Fibroblast of the aortic adventitia (primary cell): ENCODE results near the gene SDCCAG8. TPM values are rescaled to one million over a fixed set of nuclear protein-coding genes. Genes with fewer than 3 reads are reported as not detected.

Source experiments
- DNase-seq: peaks from one replicate; pipeline ENCODE4 v3.0.0-alpha.2; 2010; ENCODE audit warnings: low read depth
- H3K4me3 ChIP-seq: 2 replicates; pipeline ENCODE4 v1.5.1; 2011; ENCODE audit warnings: low read depth, mild to moderate bottlenecking, control low read depth, low read length, moderate library complexity
- total RNA-seq: library from RNA; depleted of rRNA; stranded (reverse); fragments of >200 nt; gene quantifications from 2 replicates; pipeline ENCODE4 v1.2.3, GENCODE V29; 2012; ENCODE audit warnings: low replicate concordance
- TF ChIP-seq, protein P1 (sequence below): IDR thresholded peaks from 2 replicates; pipeline ENCODE4 v1.5.1; 2011; ENCODE audit warnings: mild to moderate bottlenecking, low read length, control low read depth, inconsistent platforms; ENCODE audit not compliant: insufficient read depth

Gene SDCCAG8
- total RNA-seq, 1 donor, result 69.2 TPM

DNA sequence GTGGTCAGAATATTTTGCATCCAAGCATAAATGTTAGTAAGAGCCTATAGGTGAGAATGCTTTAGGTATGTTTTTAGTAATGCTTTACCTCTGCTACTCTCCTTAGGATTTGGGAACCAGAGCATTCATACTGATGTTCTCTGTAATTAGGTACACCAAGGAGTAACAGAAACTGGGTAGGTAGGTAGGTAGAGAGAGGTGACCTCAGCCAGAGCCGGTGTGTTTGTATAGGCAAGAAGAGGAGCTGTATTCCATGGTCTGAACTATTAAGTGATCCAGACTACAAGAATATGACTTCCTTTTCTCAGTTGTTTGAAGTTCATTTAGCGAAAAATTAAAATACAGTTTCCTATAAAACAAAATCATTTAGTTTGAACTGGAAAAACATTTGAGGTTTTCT, 108.5 kb downstream of the SDCCAG8 start:
- no peak for DNase-seq
- H3K4me3 ChIP-seq, result no peak overlapping the region
- TF ChIP-seq, protein P1, sequence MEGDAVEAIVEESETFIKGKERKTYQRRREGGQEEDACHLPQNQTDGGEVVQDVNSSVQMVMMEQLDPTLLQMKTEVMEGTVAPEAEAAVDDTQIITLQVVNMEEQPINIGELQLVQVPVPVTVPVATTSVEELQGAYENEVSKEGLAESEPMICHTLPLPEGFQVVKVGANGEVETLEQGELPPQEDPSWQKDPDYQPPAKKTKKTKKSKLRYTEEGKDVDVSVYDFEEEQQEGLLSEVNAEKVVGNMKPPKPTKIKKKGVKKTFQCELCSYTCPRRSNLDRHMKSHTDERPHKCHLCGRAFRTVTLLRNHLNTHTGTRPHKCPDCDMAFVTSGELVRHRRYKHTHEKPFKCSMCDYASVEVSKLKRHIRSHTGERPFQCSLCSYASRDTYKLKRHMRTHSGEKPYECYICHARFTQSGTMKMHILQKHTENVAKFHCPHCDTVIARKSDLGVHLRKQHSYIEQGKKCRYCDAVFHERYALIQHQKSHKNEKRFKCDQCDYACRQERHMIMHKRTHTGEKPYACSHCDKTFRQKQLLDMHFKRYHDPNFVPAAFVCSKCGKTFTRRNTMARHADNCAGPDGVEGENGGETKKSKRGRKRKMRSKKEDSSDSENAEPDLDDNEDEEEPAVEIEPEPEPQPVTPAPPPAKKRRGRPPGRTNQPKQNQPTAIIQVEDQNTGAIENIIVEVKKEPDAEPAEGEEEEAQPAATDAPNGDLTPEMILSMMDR, result no peak

DNA sequence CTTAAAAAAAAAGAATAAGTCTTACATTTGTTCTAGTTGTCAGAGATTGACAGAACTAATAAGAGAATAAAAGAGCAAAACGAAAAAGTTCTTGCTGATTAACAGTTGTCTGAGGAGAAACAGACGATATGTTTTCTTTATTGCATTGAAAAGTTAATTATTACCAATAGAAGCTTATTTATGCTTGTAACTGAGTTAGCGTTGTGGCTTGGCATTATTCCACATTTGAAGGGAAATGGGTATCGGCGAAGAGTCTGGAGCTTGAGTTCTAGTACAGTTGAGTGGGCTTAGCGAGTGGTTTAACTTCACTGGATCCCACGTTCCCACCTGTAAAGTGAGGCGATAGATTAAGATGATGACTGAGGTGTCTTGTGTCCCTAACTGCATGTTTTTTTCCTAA, 109.0 kb downstream of the SDCCAG8 start:
- no peak for DNase-seq
- H3K4me3 ChIP-seq, result no peak overlapping the region
- TF ChIP-seq, protein P1, result no peak

DNA sequence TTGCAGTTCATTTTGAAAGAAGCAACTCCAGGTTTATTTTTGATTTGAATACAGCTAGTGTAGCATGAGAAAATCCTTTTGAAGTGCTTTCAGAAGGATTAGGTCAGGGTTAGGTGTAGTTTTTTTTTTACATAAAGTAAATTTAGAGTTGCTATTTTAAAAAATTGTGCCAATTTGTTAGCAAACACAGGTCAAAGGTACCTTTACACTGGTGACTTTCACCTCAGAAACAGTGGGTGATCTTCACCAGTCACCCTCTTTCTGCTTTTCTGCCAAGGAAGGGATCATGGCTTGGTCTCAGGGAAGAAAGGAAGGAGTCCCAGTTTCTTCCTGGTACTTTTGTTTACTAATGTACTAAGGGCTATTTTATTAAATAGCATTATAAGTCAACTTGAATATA, 111.5 kb downstream of the SDCCAG8 start:
- no peak for DNase-seq

DNA sequence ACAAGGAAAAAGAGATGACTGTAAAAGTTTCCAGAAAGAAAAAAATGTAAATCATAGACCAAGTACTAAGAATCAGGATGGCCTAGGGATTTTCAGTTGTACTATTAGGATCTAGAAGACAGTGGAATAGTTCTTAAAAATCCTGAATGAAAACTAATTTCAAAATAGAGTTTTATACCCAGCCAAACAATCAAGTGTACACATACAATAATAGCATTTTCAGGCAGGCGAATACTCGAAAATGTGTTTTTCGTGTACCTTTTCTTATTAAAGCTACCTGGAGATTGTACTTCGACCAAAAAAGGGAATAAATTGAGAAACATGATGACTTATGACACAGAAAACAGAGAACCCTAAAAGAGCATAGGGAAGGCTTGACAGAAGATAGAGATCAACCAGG, 118.6 kb downstream of the SDCCAG8 start:
- TF ChIP-seq, protein P1, result no peak
- DNase-seq, result no peak
- no peak overlapping the region for H3K4me3 ChIP-seq

More for the DNA sequence above, 111.5 kb downstream of the SDCCAG8 start:
- TF ChIP-seq, protein P1, result no peak
- H3K4me3 ChIP-seq, result no peak overlapping the region

DNA sequence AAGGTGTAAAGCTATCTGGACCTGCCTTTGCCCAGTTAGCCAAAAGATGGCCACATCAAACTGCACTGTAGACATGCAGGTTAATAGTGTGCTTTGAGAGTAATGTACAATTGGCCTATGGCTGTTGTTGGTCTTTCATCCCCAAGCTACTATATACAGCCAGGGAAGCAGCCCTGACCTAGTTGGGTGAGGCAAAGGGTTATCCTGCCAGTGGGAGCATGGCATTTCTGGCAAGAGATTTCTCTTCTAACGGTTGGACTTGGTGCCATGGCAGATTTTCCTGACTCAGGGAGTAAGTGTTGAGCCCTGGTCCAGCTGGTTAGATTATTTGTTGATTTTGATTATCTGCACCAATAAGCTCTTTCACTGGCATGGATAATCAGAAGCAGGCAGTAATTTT, 119.8 kb downstream of the SDCCAG8 start:
- DNase-seq, result no peak
- no peak overlapping the region for H3K4me3 ChIP-seq
- TF ChIP-seq, protein P1, result no peak

DNA sequence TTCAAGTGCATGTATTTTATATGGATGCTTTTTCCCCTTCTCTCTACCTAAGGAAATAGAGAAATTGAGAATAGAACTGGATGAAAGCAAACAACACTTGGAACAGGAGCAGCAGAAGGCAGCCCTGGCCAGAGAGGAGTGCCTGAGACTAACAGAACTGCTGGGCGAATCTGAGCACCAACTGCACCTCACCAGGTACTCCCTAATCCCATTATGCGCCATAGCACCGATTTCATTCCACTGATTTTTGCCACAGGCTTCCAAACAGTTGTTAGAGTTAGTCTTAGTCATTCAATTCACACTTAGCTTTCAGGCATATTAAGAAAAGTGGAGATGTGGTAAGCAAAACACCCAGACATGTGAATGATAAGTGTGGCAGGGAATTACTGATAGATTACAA, 122.8 kb downstream of the SDCCAG8 start:
- TF ChIP-seq, protein P1, result no peak

DNA sequence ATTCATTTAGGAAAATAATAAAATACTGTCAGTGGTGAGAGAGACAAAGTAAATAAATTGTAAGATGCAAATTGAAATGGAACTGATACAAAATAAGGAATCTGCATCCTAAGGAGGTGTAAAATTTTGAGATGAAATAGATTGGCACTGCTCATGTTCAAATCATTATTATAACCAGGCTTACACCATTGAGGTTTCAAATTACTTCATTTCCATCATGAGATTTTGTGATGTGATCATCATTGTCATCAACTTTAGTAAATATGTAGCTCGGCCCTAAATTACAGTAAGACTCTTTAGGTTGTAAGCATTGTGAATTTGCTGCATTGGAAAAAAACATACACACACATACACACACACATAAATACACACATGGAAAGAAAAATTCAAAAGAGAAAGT, 123.4 kb downstream of the SDCCAG8 start:
- no peak overlapping the region for H3K4me3 ChIP-seq
- TF ChIP-seq, protein P1, result no peak
- DNase-seq, result no peak

More for the DNA sequence above, 122.8 kb downstream of the SDCCAG8 start:
- no peak for DNase-seq
- no peak overlapping the region for H3K4me3 ChIP-seq
